GM12878 (cell line): ENCODE data around the gene KRTAP5-4. TPM values are rescaled to one million over a fixed set of nuclear protein-coding genes. Genes with fewer than 3 reads are reported as not detected.

Experiments used
- ATAC-seq: fragments of 200-7000 bp; cut with Tn5 transposase; 3 replicates; pipeline ENCODE4 v1.9.1; 2020; ENCODE audit warnings: mild to moderate bottlenecking, moderate library complexity
- BruUV-seq: library from RNA; stranded (reverse); fragments of 400-500 nt; replicated peaks from 2 replicates; lab custom pipeline; 2021; lab: Mats Ljungman, UMichigan
- CTCF ChIA-PET: fragments of 300-600 bp; sonication (Branson Sonifier 250); formaldehyde crosslinking; extraction: SDS; loops from one replicate; lab custom pipeline; 2021; ENCODE audit warnings: inconsistent platforms; lab: Yijun Ruan, JAX
- POLR2A ChIA-PET: fragments of 350-600 bp; formaldehyde crosslinking; extraction: SDS; loops from one replicate; lab custom pipeline; 2021; ENCODE audit warnings: inconsistent platforms; lab: Charles Lee
- RAD21 ChIA-PET: fragments of 300-600 bp; sonication (Branson Sonifier 250); formaldehyde crosslinking; loops from one replicate; lab custom pipeline; 2023; ENCODE audit warnings: antibody characterized with exemption; ENCODE audit not compliant: unreplicated experiment; lab: Charles Lee
- SMC1A ChIA-PET: fragments of 300-600 bp; sonication (Branson Sonifier 250); formaldehyde crosslinking; loops from one replicate; lab custom pipeline; 2023; ENCODE audit not compliant: unreplicated experiment, uncharacterized antibody; lab: Charles Lee
- DNase-seq: peaks from one replicate; pipeline ENCODE4 v3.0.0-alpha.2; 2011; ENCODE audit warnings: low read depth, low spot score
- FAIRE-seq: peaks from 3 replicates; lab custom pipeline; 2011; peaks lifted over from hg19 to GRCh38; lab: Jason Lieb, UNC
- H2AFZ ChIP-seq: 2 replicates; pipeline ENCODE4 v1.6.0; 2011; ENCODE audit warnings: low read depth, low read length, control low read depth; ENCODE audit not compliant: control insufficient read depth
- H3K27ac ChIP-seq: 2 replicates; pipeline ENCODE4 v1.5.1; 2011; ENCODE audit warnings: control low read depth; ENCODE audit not compliant: control insufficient read depth, insufficient read depth
- H3K27me3 ChIP-seq, 2 experiments: replicated peaks in 1 of 2; 2 replicates each; pipeline versions ENCODE4 v1.6.0 to v1.6.1; 2011; ENCODE audit warnings: low read length in 1 of 2; ENCODE audit not compliant: control insufficient read depth in 2 of 2, insufficient read depth in 2 of 2
- H3K36me3 ChIP-seq, 2 experiments: 2 replicates each; pipeline ENCODE4 v1.5.1; 2011; ENCODE audit warnings: low read length in 1 of 2; ENCODE audit not compliant: control insufficient read depth in 2 of 2, insufficient read depth in 2 of 2
- H3K4me1 ChIP-seq: 2 replicates; pipeline ENCODE4 v1.6.1; 2011; ENCODE audit warnings: mild to moderate bottlenecking, low read length, moderate library complexity, mixed read lengths; ENCODE audit not compliant: control insufficient read depth, insufficient read depth
- H3K4me2 ChIP-seq: 2 replicates; pipeline ENCODE4 v1.6.0; 2011; ENCODE audit warnings: control low read depth; ENCODE audit not compliant: control insufficient read depth, insufficient read depth
- H3K4me3 ChIP-seq: fragments of 200-600 bp; sonication (generic); 2 replicates; pipeline ENCODE4 v1.5.1; 2016
- H3K79me2 ChIP-seq: 2 replicates; pipeline ENCODE4 v1.6.0; 2011; ENCODE audit warnings: low read length; ENCODE audit not compliant: control insufficient read depth, insufficient read depth
- H3K9ac ChIP-seq: 2 replicates; pipeline ENCODE4 v1.8.0; 2011; ENCODE audit warnings: low read length, control low read depth, mixed read lengths; ENCODE audit not compliant: control insufficient read depth, insufficient read depth
- H3K9me3 ChIP-seq: replicated peaks from 3 replicates; pipeline ENCODE4 v1.5.1; 2011; ENCODE audit warnings: mild to moderate bottlenecking, low read length; ENCODE audit not compliant: control insufficient read depth, insufficient read depth
- H4K20me1 ChIP-seq: 2 replicates; pipeline ENCODE4 v1.6.0; 2011; ENCODE audit not compliant: control insufficient read depth, insufficient read depth
- REST ChIP-seq: IDR thresholded peaks from 2 replicates; pipeline ENCODE4 v1.6.1; 2012; ENCODE audit warnings: mild to moderate bottlenecking, low read depth, low read length
- SPI1 ChIP-seq: IDR thresholded peaks from 2 replicates; pipeline ENCODE4 v1.6.1; 2011; ENCODE audit warnings: low read depth, mild to moderate bottlenecking, low read length, moderate library complexity, borderline replicate concordance; ENCODE audit not compliant: insufficient read depth
- SUZ12 ChIP-seq: fragments of 200-600 bp; sonication (generic); IDR thresholded peaks from one replicate; pipeline ENCODE4 v1.6.1; 2018; ENCODE audit warnings: antibody characterized with exemption, mild to moderate bottlenecking; ENCODE audit not compliant: unreplicated experiment
- WGBS: methylation state at CpG from one replicate; pipeline ENCODE4 v1.1.6; 2016; ENCODE audit warnings: low lambda C conversion rate; ENCODE audit not compliant: insufficient replicate concordance, insufficient coverage; ENCODE audit errors: missing lambda C conversion rate; 5-methylcytosine and 5-hydroxymethylcytosine counted together
- in situ Hi-C: fragments of 300-500 bp; cut with MboI; formaldehyde crosslinking; loops from 9 replicates; pipeline ENCODE4 v1.14.3; 2018; ENCODE audit warnings: mixed read lengths
- intact Hi-C: fragments of 100-400 bp; cut with micrococcal nuclease; formaldehyde crosslinking; loops from one replicate; pipeline ENCODE4 v1.14.2; 2022; ENCODE audit not compliant: unreplicated experiment
- polyA plus RNA-seq, 11 experiments: library from polyadenylated mRNA; depleted of rRNA in 4 of 11; unstranded in 6 of 11; stranded (reverse) in 5 of 11; fragments of >200 nt; fragmentation: Nextera tagmentation in 4 of 11; fragmentation: Illumina TruSeq in 1 of 11; extraction: Ambion mirVana in 4 of 11; extraction: Trizol in 1 of 11; gene quantifications; 1 replicate in 1 of 11; 2 replicates in 10 of 11; pipeline versions ENCODE4 v1.2.1 to v1.2.3, GENCODE V29; 2011 to 2016; ENCODE audit warnings: inconsistent platforms in 2 of 11, missing spikeins in 2 of 11, low read depth in 1 of 11
- total RNA-seq, 4 experiments: library from RNA; depleted of rRNA in 3 of 4; stranded (reverse); fragments of >200 nt in 3 of 4; fragmentation: Illumina TruSeq in 1 of 4; extraction: Trizol in 1 of 4; gene quantifications; 2 replicates each; pipeline versions ENCODE4 v1.2.1 to v1.2.3, GENCODE V29; 2013 to 2021

The KRTAP5-4 gene
- total and polyA plus RNA-seq, 10 of the 15 experiments (the other 5 are each of a cell fraction or from before 2014, with no cell fraction given): not detected

GRCh38 chr11:1573077-1573902, 48.6 kb downstream of the KRTAP5-4 start:
- intact Hi-C loops (loop anchor here (10.0 kb wide), 2 partner anchors 268 to 458 kb away; partner anchors contain the start of gene TOLLIP), in situ Hi-C loops (no loop called here)
- H3K27ac ChIP-seq: no peak overlapping the region
- no peaks in the 10 kb centered on the region for H3K36me3 ChIP-seq
- ChIA-PET RAD21 (interaction anchor here (1.3 to 2.5 kb wide), 3 partner anchors 27 to 59 kb away, joined by 4 to 23 read pairs (median 11); no protein-coding TSS in a partner anchor), SMC1A (interaction anchor here (2.0 kb wide), 1 partner anchor 25 kb away, joined by 8 read pairs; no protein-coding TSS in a partner anchor), POLR2A (no interaction called here), CTCF (interaction anchor here (1.0 to 2.4 kb wide), 5 partner anchors 15 to 280 kb away, joined by 4 to 20 read pairs (median 7); no protein-coding TSS in a partner anchor)
- H3K9me3 ChIP-seq: no peaks in the 10 kb centered on the region; the same call in 2 of the 3 replicates
- FAIRE-seq: no peak
- H2AFZ ChIP-seq: no peak overlapping the region
- no peaks in the 10 kb centered on the region for H4K20me1 ChIP-seq
- H3K79me2 ChIP-seq: no peaks in the 10 kb centered on the region
- H3K4me2 ChIP-seq: no peak overlapping the region
- DNase-seq: no peak
- no peak overlapping the region for H3K9ac ChIP-seq
- H3K4me3 ChIP-seq: no peak overlapping the region
- H3K27me3 ChIP-seq: peaks cover 2 to 10% of the 10 kb centered on the region in 2 experiments; a peak in 3 of 4 replicates
- peak; percentile 5 for ATAC-seq
- no peak for TF ChIP-seq REST
- TF ChIP-seq SPI1: no peak
- TF ChIP-seq SUZ12: peak; percentile 77
- WGBS: 5% methylated on average over 31 of the region's 37 CpGs
- BruUV-seq: no TSS peak
- H3K4me1 ChIP-seq: no peaks in the 10 kb centered on the region
